Fibroblast of skin of abdomen (primary cell): ENCODE data around the gene PMEPA1.
"Not testable (repeated sequence)": the region's sequence is repeated elsewhere in the genome, so short reads cannot be mapped to it uniquely, and the experiment has no call there.

Source experiments
- DNase-seq: peaks from one replicate; pipeline ENCODE4 v3.0.0-alpha.2; 2013

Gene PMEPA1

GRCh38 chr20:57649617-57650015 lies 60.2 kb downstream of the PMEPA1 start:
- DNase-seq, result no peak

GRCh38 chr20:57648878-57649616 lies 60.8 kb downstream of the PMEPA1 start:
- no peak for DNase-seq

- no peak for DNase-seq
These were observed 61.7 kb downstream of the PMEPA1 start for GRCh38 chr20:57647933-57648785.

- no peak for DNase-seq
These were observed 62.5 kb downstream of the PMEPA1 start for GRCh38 chr20:57647006-57647932.

- no peak for DNase-seq
These were observed 70.9 kb downstream of the PMEPA1 start for GRCh38 chr20:57638895-57639236.

- no peak for DNase-seq
These were observed 71.5 kb downstream of the PMEPA1 start for GRCh38 chr20:57638173-57638894.

GRCh38 chr20:57633945-57634491 lies 75.8 kb downstream of the PMEPA1 start:
- no peak for DNase-seq

- DNase-seq, result no peak
These were observed 77.5 kb downstream of the PMEPA1 start for GRCh38 chr20:57632286-57632685.

- DNase-seq, result no peak
These were observed 79.8 kb downstream of the PMEPA1 start for GRCh38 chr20:57630061-57630460.

- not testable (repeated sequence) for DNase-seq
These were observed 80.3 kb downstream of the PMEPA1 start for GRCh38 chr20:57629491-57629901.

- not testable (repeated sequence) for DNase-seq
These were observed 80.9 kb downstream of the PMEPA1 start for GRCh38 chr20:57628962-57629308.

- peak; percentile 71 for DNase-seq
These were observed 81.5 kb downstream of the PMEPA1 start for GRCh38 chr20:57628047-57628961.

GRCh38 chr20:57627339-57627738 lies 82.5 kb downstream of the PMEPA1 start:
- no peak for DNase-seq

- DNase-seq, result no peak
These were observed 83.8 kb downstream of the PMEPA1 start for GRCh38 chr20:57625978-57626377.

- DNase-seq, result no peak
These were observed 84.4 kb downstream of the PMEPA1 start for GRCh38 chr20:57625181-57625958.

- DNase-seq, result no peak
These were observed 85.7 kb downstream of the PMEPA1 start for GRCh38 chr20:57624124-57624523.

- DNase-seq, result peak; percentile 86
These were observed 87.0 kb downstream of the PMEPA1 start for GRCh38 chr20:57622579-57623381.

- no peak for DNase-seq
These were observed 87.6 kb downstream of the PMEPA1 start for GRCh38 chr20:57622201-57622570.
